Endothelial cell of umbilical vein (primary cell): ENCODE results near the gene GNA12. TPM values are rescaled to one million over a fixed set of nuclear protein-coding genes. Genes with fewer than 3 reads are reported as not detected.

ENCODE experiments used
- BruUV-seq: library from RNA; stranded (reverse); fragments of 400-500 nt; replicated peaks from 2 replicates; lab custom pipeline; 2021; lab: Mats Ljungman, UMichigan
- CTCF ChIA-PET: fragments of 300-600, 350-600 bp; sonication (Branson Sonifier 250); formaldehyde crosslinking; loops from one replicate; lab custom pipeline; 2021; ENCODE audit warnings: antibody characterized with exemption, inconsistent platforms; lab: Charles Lee
- POLR2A ChIA-PET: fragments of 300-600, 350-600 bp; sonication (Branson Sonifier 250); formaldehyde crosslinking; loops from one replicate; lab custom pipeline; 2021; ENCODE audit warnings: antibody characterized with exemption, inconsistent platforms; lab: Charles Lee
- DNase-seq: peaks from one replicate; pipeline ENCODE4 v3.0.0-alpha.2; 2011; ENCODE audit warnings: low read depth, low spot score
- FAIRE-seq: peaks from 2 replicates; lab custom pipeline; 2011; peaks lifted over from hg19 to GRCh38; lab: Jason Lieb, UNC
- H2AFZ ChIP-seq: 2 replicates; pipeline ENCODE4 v1.6.0; 2012; ENCODE audit warnings: low read depth, low read length, control low read depth, inconsistent platforms
- H3K27ac ChIP-seq: 2 replicates; pipeline ENCODE4 v1.5.1; 2011; ENCODE audit warnings: low read depth, mild to moderate bottlenecking, control low read depth, low read length, moderate library complexity; ENCODE audit not compliant: insufficient read depth
- H3K27me3 ChIP-seq, 2 experiments: 2 replicates each; pipeline versions ENCODE4 v1.6.0 to v1.6.1; 2011; ENCODE audit warnings: low read length in 2 of 2, mixed read lengths in 1 of 2; ENCODE audit not compliant: control insufficient read depth in 2 of 2, insufficient read depth in 2 of 2
- H3K36me3 ChIP-seq, 2 experiments: 2 replicates in 1 of 2; 3 replicates in 1 of 2; pipeline ENCODE4 v1.5.1; 2011; ENCODE audit warnings: low read length in 2 of 2, mild to moderate bottlenecking in 1 of 2, moderate library complexity in 1 of 2; ENCODE audit not compliant: control insufficient read depth in 2 of 2, insufficient read depth in 2 of 2; ENCODE audit errors: extremely low read depth in 1 of 2
- H3K4me1 ChIP-seq: 3 replicates; pipeline ENCODE4 v1.5.1; 2011; ENCODE audit warnings: mild to moderate bottlenecking, low read length; ENCODE audit not compliant: control insufficient read depth, insufficient read depth; ENCODE audit errors: extremely low read depth
- H3K4me2 ChIP-seq: 2 replicates; pipeline ENCODE4 v1.6.1; 2011; ENCODE audit warnings: low read length, control low read depth, mixed read lengths; ENCODE audit not compliant: insufficient read depth
- H3K4me3 ChIP-seq, 3 experiments: fragments of 200-600 bp in 1 of 3; sonication (generic), shearing (Covaris generic) in 1 of 3; replicated peaks in 1 of 3; 2 replicates each; pipeline ENCODE4 v1.5.1; 2011 to 2016; ENCODE audit warnings: control low read depth in 3 of 3, low read length in 3 of 3, mild to moderate bottlenecking in 2 of 3, inconsistent platforms in 1 of 3, low read depth in 1 of 3, moderate library complexity in 1 of 3; ENCODE audit not compliant: insufficient read depth in 1 of 3
- H3K79me2 ChIP-seq: 2 replicates; pipeline ENCODE4 v1.6.0; 2012; ENCODE audit warnings: low read length, inconsistent platforms; ENCODE audit not compliant: control insufficient read depth, insufficient read depth
- H3K9ac ChIP-seq: replicated peaks from 2 replicates; pipeline ENCODE3; 2011; ENCODE audit warnings: low read length, control low read depth; ENCODE audit not compliant: insufficient read depth; ENCODE audit errors: extremely low read depth
- H3K9me1 ChIP-seq: replicated peaks from 3 replicates; pipeline ENCODE4 v1.6.0; 2011; ENCODE audit warnings: mild to moderate bottlenecking, low read length; ENCODE audit not compliant: control insufficient read depth, insufficient read depth; ENCODE audit errors: extremely low read depth
- H3K9me3 ChIP-seq: replicated peaks from 2 replicates; pipeline ENCODE4 v1.5.1; 2012; ENCODE audit warnings: low read length, inconsistent platforms; ENCODE audit not compliant: control insufficient read depth, insufficient read depth
- H4K20me1 ChIP-seq: replicated peaks from 2 replicates; pipeline ENCODE3; 2011; ENCODE audit warnings: mild to moderate bottlenecking, low read length; ENCODE audit not compliant: control insufficient read depth, insufficient read depth; ENCODE audit errors: extremely low read depth
- EZH2 ChIP-seq: IDR thresholded peaks from 2 replicates; pipeline ENCODE4 v1.6.1; 2012; ENCODE audit warnings: borderline replicate concordance, low read depth, mild to moderate bottlenecking, moderate library complexity, low read length, inconsistent platforms; ENCODE audit not compliant: severe bottlenecking
- FOS ChIP-seq: IDR thresholded peaks from 2 replicates; pipeline ENCODE4 v1.6.1; 2011; ENCODE audit warnings: mild to moderate bottlenecking, low read length, moderate library complexity, borderline replicate concordance; ENCODE audit not compliant: insufficient read depth
- GATA2 ChIP-seq: IDR thresholded peaks from 2 replicates; pipeline ENCODE4 v1.7.0; 2011; ENCODE audit warnings: low read depth, mild to moderate bottlenecking, moderate library complexity, mixed read lengths, low read length; ENCODE audit not compliant: insufficient read length, insufficient read depth
- JUN ChIP-seq: IDR thresholded peaks from 2 replicates; pipeline ENCODE4 v1.6.1; 2011; ENCODE audit warnings: borderline replicate concordance, low read depth; ENCODE audit not compliant: insufficient read length, insufficient read depth
- MYC ChIP-seq: IDR thresholded peaks from one replicate; pipeline ENCODE4 v1.6.1; 2011; ENCODE audit warnings: mild to moderate bottlenecking, low read depth, low read length
- POLR2A ChIP-seq: IDR thresholded peaks from 2 replicates; pipeline ENCODE4 v1.6.1; 2012; ENCODE audit warnings: low read depth, mild to moderate bottlenecking, control low read depth, low read length
- POLR2AphosphoS5 ChIP-seq: IDR thresholded peaks from 2 replicates; pipeline ENCODE4 v1.6.1; 2012; ENCODE audit warnings: low read depth, mild to moderate bottlenecking, control low read depth, low read length, moderate library complexity; ENCODE audit not compliant: insufficient read depth
- dilution Hi-C: fragments of 300-500 bp; cut with MboI; formaldehyde crosslinking; loops from one replicate; pipeline ENCODE4 v1.15.0; 2019; ENCODE audit warnings: low sequenced_read_pairs; ENCODE audit not compliant: extremely low pct_ligation_motif_present
- intact Hi-C: fragments of 100-400 bp; cut with micrococcal nuclease; formaldehyde crosslinking; loops from one replicate; pipeline ENCODE4 v1.10.0; 2022
- polyA plus RNA-seq, 4 experiments: library from polyadenylated mRNA; depleted of rRNA in 3 of 4; stranded (reverse) in 3 of 4; unstranded in 1 of 4; fragments of >200 nt; gene quantifications; 2 replicates each; pipeline versions ENCODE4 v1.2.1 to v1.2.3, GENCODE V29; 2011 to 2012; ENCODE audit warnings: missing spikeins in 1 of 4
- total RNA-seq: library from RNA; stranded (reverse); gene quantifications from 2 replicates; pipeline ENCODE4 v1.2.3, GENCODE V29; 2021
- TF ChIP-seq, protein P1 (sequence below), 2 donors: IDR thresholded peaks; 1 replicate in 1 of 2; 2 replicates in 1 of 2; pipeline ENCODE4 v1.5.1; 2011; ENCODE audit warnings: low read length in 2 of 2, mild to moderate bottlenecking in 2 of 2, moderate library complexity in 2 of 2, control low read depth in 1 of 2, inconsistent platforms in 1 of 2, low read depth in 1 of 2; ENCODE audit not compliant: insufficient read depth in 1 of 2; ENCODE audit errors: extremely low read depth in 1 of 2
- TF ChIP-seq, protein P2 (sequence below): IDR thresholded peaks from 2 replicates; pipeline ENCODE4 v1.6.1; 2011; ENCODE audit not compliant: insufficient read depth, insufficient read length

Gene GNA12
- total and polyA plus RNA-seq, 2 donors (not counting 3 experiments of a cell fraction or from before 2014, with no cell fraction given) = 63.0 to 75.1 TPM

GRCh38 chr7:2691011-2691707 lies 152.9 kb downstream of the GNA12 start:
- Histone ChIP-seq H4K20me1 (no peaks in the 10 kb centered on the region), H3K36me3 (no peaks in the 10 kb centered on the region), H3K9ac (no peak overlapping the region), H3K27me3 (peaks cover 20 to 26% of the 10 kb centered on the region in 2 experiments), H3K79me2 (no peaks in the 10 kb centered on the region), H3K4me1 (peaks cover 3% of the 10 kb centered on the region), H2AFZ (no peak overlapping the region), H3K27ac (no peak overlapping the region), H3K9me3 (no peaks in the 10 kb centered on the region), H3K9me1 (no peaks in the 10 kb centered on the region), H3K4me2 (no peak overlapping the region), H3K4me3 (no peak overlapping the region)
- no TSS peak for BruUV-seq
- FAIRE-seq = no peak
- TF ChIP-seq EZH2 (no peak), GATA2 (no peak), JUN (no peak), POLR2AphosphoS5 (no peak), MYC (no peak), FOS (no peak), POLR2A (no peak)
- TF ChIP-seq, protein P1, sequence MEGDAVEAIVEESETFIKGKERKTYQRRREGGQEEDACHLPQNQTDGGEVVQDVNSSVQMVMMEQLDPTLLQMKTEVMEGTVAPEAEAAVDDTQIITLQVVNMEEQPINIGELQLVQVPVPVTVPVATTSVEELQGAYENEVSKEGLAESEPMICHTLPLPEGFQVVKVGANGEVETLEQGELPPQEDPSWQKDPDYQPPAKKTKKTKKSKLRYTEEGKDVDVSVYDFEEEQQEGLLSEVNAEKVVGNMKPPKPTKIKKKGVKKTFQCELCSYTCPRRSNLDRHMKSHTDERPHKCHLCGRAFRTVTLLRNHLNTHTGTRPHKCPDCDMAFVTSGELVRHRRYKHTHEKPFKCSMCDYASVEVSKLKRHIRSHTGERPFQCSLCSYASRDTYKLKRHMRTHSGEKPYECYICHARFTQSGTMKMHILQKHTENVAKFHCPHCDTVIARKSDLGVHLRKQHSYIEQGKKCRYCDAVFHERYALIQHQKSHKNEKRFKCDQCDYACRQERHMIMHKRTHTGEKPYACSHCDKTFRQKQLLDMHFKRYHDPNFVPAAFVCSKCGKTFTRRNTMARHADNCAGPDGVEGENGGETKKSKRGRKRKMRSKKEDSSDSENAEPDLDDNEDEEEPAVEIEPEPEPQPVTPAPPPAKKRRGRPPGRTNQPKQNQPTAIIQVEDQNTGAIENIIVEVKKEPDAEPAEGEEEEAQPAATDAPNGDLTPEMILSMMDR (IDR thresholded peaks at IDR 0.05; ENCODE audit: extremely low read depth in 1 of 2, insufficient read depth in 1 of 2, low read depth in 1 of 2, low read length in 2 of 2) = no peak
- TF ChIP-seq, protein P2, sequence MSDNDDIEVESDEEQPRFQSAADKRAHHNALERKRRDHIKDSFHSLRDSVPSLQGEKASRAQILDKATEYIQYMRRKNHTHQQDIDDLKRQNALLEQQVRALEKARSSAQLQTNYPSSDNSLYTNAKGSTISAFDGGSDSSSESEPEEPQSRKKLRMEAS = no peak
- dilution Hi-C loops = no loop called here
- no peak for DNase-seq
- ChIA-PET POLR2A (no interaction called here), CTCF (interaction anchor here (1.3 to 1.9 kb wide), 2 partner anchors 19 kb away, joined by 5 to 11 read pairs; no protein-coding TSS in a partner anchor)
- intact Hi-C loops = no loop called here
